ENCODE measurements around the gene CEP72.

DNA sequence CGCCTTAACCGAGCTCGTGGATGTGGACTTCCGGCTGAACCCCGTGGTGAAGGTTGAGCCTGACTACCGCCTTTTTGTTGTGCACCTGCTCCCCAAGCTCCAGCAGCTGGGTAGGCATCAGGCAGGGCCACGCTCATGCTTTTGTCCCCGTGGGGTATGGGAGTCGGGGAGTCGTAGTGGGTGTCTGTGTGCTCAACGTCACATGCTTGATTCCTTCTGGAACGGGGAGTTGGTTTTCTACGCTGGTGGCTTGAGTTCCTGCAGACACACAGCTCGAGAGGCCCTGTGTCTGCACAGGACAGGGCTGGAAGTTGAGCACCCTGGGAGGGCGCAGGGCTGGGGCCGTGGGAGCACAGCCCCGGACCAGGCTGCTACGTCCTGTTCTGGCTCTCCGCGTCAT lies 8.0 kb downstream of the CEP72 start:
- TF ChIP-seq, protein P1, sequence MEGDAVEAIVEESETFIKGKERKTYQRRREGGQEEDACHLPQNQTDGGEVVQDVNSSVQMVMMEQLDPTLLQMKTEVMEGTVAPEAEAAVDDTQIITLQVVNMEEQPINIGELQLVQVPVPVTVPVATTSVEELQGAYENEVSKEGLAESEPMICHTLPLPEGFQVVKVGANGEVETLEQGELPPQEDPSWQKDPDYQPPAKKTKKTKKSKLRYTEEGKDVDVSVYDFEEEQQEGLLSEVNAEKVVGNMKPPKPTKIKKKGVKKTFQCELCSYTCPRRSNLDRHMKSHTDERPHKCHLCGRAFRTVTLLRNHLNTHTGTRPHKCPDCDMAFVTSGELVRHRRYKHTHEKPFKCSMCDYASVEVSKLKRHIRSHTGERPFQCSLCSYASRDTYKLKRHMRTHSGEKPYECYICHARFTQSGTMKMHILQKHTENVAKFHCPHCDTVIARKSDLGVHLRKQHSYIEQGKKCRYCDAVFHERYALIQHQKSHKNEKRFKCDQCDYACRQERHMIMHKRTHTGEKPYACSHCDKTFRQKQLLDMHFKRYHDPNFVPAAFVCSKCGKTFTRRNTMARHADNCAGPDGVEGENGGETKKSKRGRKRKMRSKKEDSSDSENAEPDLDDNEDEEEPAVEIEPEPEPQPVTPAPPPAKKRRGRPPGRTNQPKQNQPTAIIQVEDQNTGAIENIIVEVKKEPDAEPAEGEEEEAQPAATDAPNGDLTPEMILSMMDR (IDR thresholded peaks at IDR 0.05): no peak
- no peak for TF ChIP-seq POLR2A (IDR thresholded peaks at IDR 0.05)
